ENCODE measurements around the gene PIK3C2A.

Gene PIK3C2A

DNA sequence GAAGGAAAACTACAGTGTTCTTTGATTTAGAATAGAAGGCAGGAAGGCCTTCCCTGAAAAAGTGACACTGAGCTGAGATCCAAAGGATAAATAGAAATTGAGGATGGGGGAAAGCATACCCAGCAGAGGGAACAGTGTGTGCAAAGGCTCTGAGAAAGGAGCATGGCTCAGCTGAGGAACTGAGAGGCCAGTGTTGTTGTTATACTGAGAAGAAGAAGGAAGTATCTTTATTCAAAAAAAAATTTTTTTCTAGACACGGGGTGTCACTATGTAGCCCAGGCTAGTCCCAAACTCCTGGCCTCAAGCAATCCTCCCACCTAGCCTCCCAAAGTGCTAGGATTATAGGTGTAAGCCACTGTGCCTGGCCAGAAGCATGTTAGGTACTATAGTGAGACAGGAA, 3.5 kb upstream of the PIK3C2A start:
- DNase-seq (ENCODE audit: low read depth in 2 of 2): no peak

- DNase-seq (ENCODE audit: low read depth in 2 of 2): no peak
Observed at GRCh38 chr11:17209939-17210245, 2.1 kb upstream of the PIK3C2A start.

DNA sequence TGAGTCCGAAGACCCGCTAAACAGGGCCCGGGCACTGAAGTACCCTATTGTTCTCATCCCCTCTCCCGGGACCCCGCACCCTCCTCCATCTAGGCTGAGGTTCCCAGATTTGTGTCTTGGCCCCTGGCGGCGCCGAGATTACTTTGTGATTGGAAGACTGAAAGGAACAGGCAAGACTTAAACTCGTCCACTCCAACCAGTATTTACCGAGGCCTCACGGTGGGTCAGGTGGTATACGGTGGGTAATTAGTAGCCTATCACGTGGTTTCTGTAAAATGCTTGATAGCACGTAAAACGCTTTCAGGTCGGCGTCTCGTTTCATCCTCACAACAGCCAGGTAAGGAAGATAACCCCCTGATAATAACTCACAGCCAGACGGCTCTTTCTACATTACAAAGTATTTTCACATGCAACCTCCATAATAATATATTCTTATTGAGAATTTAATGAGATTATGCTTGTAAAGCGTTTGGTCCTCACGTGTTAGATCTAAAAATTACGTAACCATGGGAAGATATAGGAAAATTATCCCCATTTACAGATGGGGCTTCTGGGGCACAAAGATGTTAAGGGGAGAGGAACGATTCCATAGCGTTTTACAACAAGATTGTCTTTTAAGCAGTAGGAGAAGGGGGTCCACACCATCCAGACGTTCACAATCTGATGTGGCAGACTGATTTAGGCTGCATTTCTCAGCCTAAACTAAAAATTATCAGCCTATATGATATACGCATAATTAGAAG, 642 bp upstream of the PIK3C2A start:
- peak in 1 of 2 donors; percentile 36 for DNase-seq (ENCODE audit: low read depth in 2 of 2)

GRCh38 chr11:17206463-17206862, 1.3 kb downstream of the PIK3C2A start:
- no peak for DNase-seq (ENCODE audit: low read depth in 2 of 2)

DNA sequence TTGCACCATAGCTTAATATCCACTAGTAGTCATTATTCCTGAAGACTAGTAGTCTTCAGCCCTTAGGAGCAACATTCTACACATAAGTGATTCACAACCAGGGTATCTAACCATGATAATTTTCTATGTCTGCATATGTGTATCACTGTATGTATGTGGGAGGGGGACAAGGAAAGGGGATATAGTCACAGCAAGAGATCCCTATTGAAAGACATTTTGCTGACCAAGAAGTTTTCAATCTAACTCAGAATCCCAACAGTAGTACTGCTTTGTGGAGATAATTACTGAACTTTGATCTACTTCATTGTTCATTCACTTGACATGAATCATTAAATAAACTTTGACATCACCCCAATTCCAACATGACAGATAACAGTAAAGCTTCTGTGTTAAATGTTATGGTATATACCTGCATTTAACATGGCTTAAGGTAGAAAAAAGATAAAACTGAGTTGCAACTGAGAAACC, 10.3 kb downstream of the PIK3C2A start:
- DNase-seq (ENCODE audit: low read depth in 2 of 2): no peak

DNA sequence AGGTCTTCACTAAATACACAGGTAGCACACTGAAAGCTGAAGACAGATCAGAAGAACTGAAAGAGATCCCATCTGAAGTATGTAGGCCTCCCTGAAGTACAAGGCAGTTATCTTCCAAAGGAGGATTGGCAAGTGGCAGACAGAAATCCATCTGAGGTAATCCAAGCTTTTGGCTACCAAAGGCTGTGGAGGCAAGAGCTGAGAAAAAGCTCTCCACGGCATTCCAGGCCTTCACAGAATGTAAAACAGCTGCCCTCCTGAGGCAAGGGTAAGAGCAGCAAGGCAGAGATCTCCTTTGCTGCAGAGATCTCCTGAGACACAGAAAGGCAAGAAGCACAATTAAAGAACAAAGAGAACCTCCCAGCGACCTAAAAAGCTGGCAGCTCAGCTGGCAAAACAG, 19.1 kb downstream of the PIK3C2A start:
- DNase-seq (ENCODE audit: low read depth in 2 of 2): no peak

- no peak for DNase-seq (ENCODE audit: low read depth in 2 of 2)
Observed at GRCh38 chr11:17186932-17187692, 20.7 kb downstream of the PIK3C2A start.

DNA sequence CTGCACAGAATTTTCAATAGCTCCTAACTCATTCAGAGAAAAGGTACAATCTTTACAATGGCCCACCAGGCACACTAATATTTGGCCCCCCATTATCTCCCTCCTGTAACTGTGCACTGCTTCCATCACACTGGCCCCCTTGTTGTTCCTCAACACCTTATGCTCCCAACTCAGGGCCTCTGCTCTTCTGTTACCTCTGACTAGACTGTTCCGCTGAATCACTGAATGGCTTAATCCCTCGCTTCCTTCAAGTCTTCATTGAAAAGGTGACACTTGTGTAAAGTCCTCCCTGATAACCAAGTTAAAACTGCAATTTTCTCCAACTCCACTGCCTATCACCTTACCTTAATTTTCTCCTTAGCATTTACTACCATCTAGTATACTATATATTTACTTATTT, 21.8 kb downstream of the PIK3C2A start:
- DNase-seq (ENCODE audit: low read depth in 2 of 2): no peak

DNA sequence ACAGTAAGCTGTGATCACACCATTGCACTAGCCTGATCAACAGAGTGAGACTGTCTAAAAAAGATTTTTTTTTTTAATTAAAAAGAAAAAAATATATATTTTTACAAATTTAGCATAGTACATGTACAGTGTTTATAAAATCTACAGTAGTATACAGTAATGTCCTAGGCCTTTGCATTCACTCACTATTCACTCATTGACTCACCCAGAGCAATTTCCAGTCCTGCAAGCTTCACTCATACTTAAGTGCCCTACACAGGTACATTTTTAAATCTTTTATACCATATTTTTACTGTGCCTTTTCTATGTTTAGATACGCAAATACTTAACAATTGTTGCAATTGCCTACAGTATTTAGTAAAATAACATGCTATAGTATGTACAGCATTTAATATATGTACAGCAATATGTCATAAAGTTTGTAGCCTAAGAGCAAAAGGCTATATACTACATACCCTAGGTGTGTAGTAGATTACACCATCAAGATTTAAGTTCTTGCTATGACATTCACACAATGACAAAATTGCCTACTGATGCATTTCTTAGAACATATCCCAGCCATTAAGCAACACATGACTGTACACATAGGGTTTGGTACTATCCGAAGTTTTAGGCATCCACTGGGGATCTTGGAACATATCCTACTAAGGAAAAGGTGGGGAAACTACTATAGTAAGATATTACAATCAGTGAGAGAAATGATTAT, 22.8 kb downstream of the PIK3C2A start:
- no peak for DNase-seq (ENCODE audit: low read depth in 2 of 2)

DNA sequence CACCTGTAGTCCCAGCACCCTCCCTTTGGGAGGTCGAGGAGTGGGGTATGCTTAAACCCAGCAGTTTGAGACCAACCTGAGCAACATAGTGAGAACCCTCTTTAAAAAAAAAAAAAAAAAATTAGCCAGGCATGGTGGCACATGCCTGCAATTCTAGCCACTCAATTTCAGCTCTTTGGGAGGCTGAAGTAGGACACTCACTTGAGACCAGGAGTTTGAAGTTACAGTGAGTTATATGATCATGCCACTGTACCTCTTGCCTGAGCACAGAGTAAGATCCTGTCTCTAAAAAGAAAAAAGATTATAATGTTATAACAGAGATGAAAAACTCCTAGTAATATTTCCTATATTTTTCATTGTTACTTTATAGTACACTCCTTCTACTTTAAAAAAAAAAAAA, 23.9 kb downstream of the PIK3C2A start:
- DNase-seq (ENCODE audit: low read depth in 2 of 2): no peak

GRCh38 chr11:17179970-17180369, 27.8 kb downstream of the PIK3C2A start:
- DNase-seq (ENCODE audit: low read depth in 2 of 2): no peak

DNA sequence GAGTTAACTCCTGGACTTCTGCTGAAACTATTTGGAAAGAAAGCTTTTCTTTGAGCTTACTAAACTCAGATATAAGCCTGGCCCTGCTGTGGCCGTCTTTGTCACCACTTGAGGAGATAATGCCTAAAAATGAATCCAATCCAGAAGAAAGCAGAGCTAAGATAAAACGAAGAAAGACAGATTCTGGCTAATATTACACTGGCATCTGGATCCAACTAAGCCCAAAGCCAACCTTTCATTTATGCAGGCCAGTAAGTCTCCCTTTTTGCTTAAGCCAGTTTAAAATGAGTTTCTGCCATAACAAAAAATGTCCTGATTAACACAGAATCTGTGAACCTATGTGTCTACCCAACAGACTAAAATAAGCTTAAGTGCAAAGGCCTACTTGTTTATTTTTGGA, 34.5 kb downstream of the PIK3C2A start:
- no peak for DNase-seq (ENCODE audit: low read depth in 2 of 2)

- no peak for DNase-seq (ENCODE audit: low read depth in 2 of 2)
Observed at GRCh38 chr11:17171916-17172315, 35.9 kb downstream of the PIK3C2A start.

DNA sequence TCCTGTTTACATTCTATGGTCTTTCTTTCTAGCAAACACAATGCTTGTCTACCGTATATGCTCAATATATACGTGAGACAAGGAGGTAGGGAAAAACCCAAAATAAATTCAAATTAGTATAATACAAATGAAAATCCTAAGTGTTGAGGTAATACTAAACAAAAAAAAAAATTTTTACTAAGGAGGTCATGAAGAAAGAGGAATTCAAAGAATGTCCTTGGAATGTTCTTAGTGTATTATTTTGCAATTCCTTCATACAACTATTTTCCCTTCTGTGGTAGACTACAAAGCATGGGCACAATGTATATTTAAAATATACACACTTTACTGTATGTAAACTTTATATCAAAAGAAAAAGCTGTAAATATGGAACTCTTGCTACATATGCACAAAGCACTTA, 36.4 kb downstream of the PIK3C2A start:
- no peak for DNase-seq (ENCODE audit: low read depth in 2 of 2)

- DNase-seq (ENCODE audit: low read depth in 2 of 2): no peak
Observed at GRCh38 chr11:17169876-17170275, 37.9 kb downstream of the PIK3C2A start.

DNA sequence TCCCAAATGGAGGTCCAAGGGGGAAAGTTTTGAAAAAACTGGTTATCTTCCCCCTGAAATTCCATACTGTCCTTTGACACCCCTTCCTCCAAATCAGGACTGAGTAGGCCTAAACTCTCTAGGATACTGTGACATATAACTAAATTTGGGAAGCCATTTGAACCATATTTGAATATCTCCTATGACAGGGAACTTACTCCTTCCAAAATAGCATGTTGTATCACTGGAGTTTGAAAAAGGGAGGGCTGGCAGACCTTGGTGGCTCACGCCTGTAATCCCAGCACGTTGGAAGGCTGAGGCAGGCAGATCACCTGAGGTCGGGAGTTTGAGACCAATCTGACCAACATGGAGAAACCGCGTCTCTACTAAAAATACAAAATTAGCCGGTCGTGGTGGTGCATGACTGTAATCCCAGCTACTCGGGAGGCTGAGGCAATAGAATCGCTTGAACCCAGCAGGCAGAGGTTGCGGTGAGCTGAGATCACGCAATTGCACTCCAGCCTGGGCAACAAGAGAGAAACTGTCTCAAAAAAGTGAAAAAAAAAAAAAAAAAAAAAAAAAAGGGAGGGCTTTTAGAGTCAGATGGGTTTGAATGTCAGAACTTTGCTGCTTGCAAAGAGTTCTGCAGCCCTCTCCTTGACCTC, 42.4 kb downstream of the PIK3C2A start:
- DNase-seq (ENCODE audit: low read depth in 2 of 2): no peak

DNA sequence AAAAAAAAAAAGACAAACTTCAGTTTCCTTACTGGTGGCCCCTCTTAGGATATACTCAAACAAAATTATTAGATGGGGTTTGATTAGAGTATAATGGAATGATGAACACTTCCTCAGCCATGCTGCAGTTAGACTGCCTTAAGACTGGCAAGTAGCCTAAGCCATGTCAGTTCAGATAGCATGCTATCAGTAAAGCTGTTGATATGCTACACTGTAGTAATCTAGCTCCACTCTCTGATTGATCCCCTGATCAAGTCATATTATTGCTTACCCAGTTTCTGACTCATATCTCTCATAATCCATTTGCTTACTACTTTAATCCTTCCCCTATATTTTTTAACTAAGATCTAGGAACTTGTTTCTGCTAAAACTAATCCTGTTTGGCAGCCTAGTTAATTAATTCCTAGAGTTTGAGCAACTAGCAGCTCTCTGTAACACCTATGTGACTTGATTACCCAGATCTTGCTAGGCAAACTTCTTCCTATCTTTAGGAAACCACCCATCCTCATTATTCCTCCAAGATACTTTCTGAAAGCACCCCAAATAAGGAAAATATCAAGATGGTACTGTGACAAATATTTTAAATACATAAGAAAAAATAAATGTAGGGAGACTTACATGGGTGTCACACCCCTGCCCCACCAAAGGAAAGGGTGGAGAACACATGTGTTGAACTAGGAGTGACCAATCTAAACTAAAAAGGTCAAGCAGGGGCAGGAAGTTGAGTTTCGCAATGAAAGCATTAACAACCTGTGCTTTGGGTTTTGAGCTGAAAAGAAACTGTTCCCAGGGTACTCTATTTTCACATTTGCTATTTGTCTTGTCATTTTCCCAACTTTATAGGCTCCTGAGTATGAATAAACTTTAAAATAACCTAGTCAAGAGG, 43.2 kb downstream of the PIK3C2A start:
- no peak for DNase-seq (ENCODE audit: low read depth in 2 of 2)

DNA sequence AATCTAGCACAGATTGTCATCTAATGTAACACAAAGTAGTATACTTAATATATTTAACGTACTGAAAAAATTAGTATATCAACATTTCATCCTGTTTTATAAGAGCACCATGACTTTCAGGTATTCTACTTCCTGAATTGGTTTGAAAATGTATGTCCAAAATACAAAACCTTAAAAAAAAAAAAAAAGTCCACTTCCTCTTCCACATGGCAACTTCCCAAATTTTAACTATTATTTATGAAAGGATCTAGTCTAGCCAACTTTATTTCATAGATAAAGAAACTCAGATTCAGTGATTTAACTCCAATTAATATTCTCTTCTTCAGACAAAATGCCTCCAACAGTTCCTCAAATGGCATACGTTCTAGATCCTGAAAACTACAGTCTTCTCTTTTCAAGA, 44.0 kb downstream of the PIK3C2A start:
- no peak for DNase-seq (ENCODE audit: low read depth in 2 of 2)

DNA sequence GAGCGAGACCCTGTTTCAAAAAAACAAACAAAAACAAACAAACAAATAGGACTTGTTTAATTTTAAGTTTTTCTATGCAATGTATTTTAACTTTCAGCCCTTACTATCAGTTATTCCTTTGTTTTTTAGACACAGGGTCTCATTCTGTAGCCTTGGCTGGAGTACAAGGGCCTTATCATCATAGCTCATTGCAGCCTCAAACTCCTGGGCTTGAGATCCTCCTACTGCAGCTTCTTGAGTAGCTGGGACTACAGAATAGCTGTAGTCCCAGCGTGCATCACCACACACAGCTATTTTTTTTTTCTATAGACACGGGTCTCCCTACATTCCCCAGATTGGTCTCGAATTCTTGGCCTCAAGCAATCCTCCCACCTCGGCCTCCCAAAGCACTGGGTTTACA, 44.5 kb downstream of the PIK3C2A start:
- no peak for DNase-seq (ENCODE audit: low read depth in 2 of 2)

DNA sequence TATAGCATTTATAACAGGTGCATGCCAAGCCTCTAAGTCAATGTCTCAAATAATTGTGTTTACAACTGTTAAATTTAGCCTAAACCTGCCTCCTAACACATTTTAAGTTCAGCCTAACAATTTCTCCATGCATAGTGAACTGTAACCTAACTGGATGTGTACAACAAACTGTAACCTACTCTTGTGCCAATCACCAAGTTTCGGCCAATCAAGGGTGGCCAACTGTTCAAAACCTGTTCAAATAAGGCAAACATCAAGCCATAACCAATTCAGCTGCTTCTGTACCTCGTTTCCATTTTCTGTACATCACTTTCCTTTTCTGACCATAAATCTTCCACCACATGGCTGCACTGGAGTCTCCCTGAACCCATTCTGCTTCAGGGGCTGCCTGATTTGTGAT, 45.4 kb downstream of the PIK3C2A start:
- no peak for DNase-seq (ENCODE audit: low read depth in 2 of 2)

DNA sequence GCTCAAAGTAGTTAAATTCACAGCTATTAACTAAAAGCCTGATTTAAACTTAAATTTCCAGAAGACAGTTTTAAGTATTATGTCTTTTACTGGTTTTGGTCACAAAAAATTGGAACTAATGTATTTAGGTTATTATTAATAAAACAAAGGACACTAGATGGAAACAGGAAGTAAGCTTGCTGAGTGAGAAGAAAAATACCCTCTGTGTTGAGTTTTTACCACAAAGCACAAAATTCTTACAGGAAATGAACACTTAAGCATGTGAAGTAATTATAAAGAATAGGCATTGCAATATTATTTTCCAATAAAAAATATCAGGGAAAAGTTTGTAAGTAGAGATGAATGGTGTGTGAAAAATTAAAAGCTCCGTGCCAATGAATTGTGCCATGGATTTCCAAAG, 46.3 kb downstream of the PIK3C2A start:
- DNase-seq (ENCODE audit: low read depth in 2 of 2): no peak
